Renal pelvis (tissue), 4 donors: Measurements from ENCODE around the gene RREB1. TPM values are rescaled to one million over a fixed set of nuclear protein-coding genes. Genes with fewer than 3 reads are reported as not detected.
"Not testable (repeated sequence)": the region's sequence is repeated elsewhere in the genome, so short reads cannot be mapped to it uniquely, and the experiment has no call there.

Source experiments
- DNase-seq: peaks from one replicate; pipeline ENCODE4 v3.0.0-alpha.2; 2013
- polyA plus RNA-seq, 3 donors: library from polyadenylated mRNA; unstranded; fragments of 120-200 nt; gene quantifications; one replicate each; pipeline ENCODE4 v1.2.1, GENCODE V29; 2013; ENCODE audit not compliant: insufficient read length in 3 of 3

RREB1 gene
- polyA plus RNA-seq, 3 donors = 21.8 to 29.0 (median 27.5) TPM

DNA sequence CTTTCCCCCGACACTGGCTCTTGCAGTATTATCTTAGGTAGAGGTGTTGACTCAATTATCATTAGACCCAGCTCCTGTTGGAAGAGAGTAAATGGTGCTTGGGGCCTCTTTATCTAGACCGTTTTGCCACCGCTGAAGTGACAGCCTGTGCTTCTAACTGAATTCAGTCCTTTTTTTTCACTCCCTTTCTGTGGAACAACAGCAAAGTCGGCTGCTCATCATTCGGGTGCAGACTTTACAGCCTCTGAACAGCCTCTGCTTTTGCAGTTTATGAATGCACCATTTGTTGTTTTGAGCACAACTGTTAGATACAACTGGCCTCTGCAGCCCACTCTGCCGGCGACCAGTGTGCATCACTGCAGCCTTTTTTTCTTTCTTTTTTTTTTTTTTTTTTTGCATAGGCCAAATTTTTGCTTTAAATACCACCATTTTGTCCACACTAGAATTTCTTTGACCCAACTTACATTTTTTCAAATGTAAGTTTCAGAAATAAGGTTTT is 35.8 kb downstream of the RREB1 start:
- no peak for DNase-seq

DNA sequence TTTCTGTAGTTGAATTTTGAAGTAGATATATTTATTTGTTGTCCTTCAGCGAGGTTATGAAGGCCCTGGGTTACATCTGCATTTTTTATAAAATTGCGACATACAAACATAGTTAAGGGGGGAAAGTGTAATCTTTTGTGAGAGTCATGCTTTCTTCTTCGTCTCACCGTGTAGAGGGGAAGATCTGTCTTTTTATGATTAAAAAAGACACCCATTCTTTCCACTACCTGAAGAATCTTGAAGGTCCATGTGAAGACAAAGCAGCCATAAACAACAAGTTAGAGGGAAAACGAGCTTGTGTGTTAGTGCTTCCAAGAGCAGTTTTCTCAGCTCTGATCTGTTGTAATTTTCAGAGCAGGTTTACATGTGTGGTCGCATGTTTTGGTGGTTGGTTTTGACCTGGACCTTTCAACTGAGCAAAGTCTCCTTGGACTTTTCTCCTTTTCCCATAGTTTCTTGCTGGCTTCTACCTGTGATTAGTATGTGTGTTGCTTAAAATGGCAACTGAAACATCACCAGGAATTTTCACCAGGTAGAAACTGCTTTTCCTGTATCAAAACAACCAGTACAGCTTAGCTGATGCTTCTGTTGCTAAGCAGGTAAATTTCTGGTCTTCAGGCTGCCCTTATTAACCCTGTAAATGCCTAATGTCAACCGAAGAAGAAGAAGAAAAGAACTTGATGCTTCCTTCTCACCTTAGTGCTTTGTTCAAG is 37.3 kb downstream of the RREB1 start:
- DNase-seq = no peak

DNA sequence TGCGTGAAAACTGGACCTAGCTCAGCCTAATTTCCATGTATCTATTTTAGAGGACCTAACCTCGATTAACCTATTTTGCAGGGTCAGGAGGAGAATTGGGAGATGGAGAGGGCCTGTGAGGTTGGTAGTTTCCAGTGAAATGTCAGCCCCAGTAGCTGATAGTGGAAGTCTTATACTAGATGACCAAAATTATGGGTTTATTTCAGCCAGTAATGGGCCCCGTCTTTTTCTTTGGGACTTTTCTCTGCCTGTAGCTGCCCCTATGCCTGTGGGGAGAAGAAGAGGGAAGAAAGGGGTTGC is 37.8 kb downstream of the RREB1 start:
- no peak for DNase-seq

DNA sequence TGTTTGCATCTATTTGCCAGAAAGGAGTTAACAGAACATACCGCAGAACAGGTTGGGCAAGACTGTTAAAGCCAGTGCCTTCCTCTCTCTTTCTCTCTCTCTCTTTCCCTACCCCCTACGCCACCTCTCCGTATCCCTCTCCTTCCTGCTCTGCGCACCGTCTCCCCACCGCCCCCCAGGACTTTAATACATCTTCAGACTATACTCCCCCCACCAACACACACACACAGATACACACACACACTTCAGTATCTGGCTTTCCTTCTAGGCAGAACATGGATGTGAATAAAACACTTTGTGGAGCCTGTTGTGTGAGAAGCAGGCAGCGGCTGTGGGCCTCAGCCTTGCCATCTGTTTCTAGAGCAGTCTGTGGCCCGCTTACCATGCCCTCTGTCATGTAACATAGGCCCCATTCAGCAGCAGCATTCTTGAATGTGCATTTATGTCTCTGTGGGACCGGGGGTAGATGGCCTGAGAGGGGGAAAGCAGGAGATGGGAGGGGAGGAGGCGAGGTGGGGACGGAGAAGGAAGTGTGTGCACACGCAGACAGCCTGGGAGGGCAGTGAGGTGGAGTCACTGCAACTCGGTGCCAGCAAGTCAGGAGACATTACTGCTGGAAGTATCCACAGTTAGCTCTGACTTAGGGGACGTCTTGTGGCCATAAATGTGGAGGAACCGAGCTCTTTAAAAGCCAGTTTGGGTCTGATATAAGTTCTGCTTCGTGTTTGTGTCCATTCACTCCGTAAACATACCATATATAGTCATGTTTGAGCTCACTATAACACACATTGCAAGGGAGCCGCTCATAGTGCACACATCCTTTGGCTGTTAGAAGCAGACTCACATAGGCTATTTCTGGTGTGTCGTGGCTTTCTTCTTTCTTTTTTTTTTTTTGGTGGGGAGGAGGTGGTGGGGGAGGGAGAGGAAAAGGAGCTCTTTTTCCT is 38.4 kb downstream of the RREB1 start:
- DNase-seq = no peak

DNA sequence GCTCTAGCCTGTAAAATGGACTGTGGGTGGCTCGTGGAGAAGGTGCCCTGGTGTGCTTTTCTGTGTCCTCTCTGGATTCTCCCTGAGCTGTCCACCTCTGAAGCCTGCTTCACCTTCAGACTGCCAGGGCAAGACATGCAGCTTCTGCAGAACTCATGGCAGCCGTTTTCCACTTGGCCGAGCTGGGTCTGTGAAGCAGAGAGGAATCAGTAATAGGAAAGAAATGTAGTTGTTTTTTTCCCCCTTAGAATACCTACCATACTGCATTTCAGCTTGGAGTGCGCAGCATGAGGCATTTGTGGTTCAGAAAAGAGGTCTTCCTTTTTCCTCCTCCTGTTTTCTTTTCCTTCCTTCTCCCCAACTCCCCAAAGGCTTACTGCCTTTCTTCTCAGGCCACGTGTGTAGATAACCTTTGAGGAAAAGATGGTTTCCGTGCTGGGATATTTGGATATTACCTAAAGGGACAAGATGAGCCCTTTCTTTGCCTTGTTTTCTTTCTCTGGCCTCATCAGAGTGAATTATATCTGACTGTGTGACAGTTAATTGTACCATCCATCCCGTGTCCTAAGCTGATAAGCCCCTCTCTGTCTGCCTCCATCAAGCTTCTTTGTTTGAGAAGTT is 39.4 kb downstream of the RREB1 start:
- no peak for DNase-seq

DNA sequence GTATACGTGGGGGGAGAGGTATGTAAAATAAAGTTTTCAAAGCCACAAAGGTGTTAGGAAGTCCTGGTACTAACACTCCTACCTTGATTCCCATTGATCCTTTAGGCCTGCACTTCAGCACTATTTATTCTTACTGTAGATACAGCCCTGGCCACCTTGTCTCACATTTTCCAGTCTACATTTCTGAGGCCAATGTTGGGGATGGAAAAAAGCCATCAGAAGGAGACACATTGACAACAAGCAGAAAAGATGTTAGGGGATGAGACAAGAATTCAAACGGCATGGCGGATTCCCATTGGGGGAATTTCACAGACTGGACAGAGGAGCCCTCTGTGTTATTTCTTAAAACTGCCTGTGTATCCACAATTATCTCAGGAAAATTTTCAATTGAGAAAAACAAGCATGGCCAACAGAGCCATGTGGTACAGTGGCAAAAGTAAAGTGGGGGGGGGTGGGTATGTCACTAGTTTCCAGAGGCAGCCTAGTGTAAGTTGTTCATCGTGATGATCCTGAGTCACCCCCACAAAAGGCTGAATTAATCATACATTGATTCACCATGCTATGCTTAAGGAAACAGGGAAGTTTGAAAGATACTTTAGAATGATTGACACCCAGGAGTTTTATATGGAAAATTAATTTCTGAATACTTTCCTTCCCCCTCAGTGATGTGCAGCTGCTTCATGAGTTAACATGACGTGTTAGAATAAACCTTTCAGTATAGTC is 40.5 kb downstream of the RREB1 start:
- DNase-seq = no peak

DNA sequence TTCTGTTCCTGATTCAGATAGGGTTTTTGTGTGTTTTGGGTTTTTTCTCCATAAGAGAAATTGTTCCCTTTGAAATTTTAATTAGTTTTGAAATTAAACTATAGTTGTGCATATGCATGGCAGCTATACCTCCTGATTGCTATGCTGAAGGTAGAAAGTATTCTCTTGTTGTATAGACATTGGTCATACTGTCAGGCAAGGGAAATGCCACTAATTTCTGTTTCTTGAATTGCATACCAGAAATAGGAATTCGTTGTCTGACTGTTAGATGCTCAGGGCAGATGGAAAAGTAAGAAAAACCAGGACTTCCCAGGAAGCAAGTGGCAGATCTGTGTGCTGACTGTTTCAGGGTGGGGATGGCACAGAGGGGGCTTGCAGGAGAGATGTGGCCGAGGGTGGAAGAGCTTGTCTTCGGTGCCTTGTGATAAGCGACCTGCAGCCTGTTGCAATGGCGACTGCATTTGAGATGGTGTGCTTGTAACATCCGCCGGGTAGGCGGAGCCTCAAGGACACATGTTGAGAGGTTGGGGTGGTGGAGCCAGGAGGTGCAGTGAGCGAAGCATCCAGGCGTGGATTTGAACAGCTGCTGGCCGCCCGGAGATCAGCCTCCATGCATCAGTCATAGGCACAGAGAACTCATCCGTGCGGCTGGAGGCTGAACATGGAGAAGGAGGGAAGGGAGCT is 42.8 kb downstream of the RREB1 start:
- DNase-seq = no peak

GRCh38 chr6:7151381-7151780 is 43.6 kb downstream of the RREB1 start:
- DNase-seq = no peak

DNA sequence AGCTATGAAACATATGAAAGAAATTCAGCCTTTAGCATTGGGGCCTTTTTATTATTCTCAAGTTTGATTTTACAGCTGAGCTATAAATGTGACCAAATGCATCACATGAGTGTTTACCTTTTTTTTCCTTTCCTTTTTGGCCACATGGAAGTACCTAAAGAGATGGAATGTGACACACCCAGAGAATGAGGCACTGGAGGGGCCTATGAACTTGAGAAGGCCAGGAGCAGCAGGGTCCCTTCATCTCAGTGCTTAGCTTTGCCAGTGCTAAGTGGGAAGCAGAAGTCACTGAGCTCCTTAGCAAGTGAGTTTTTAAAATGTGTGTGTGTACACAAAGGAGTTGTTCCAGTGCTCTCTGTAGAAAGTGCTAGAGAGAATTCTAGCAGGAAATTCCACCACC is 44.7 kb downstream of the RREB1 start:
- no peak for DNase-seq

GRCh38 chr6:7153789-7154188 is 46.0 kb downstream of the RREB1 start:
- DNase-seq = no peak

- no peak for DNase-seq
These were observed 46.8 kb downstream of the RREB1 start for GRCh38 chr6:7154341-7155139.

GRCh38 chr6:7155871-7156579 is 48.3 kb downstream of the RREB1 start:
- no peak for DNase-seq

DNA sequence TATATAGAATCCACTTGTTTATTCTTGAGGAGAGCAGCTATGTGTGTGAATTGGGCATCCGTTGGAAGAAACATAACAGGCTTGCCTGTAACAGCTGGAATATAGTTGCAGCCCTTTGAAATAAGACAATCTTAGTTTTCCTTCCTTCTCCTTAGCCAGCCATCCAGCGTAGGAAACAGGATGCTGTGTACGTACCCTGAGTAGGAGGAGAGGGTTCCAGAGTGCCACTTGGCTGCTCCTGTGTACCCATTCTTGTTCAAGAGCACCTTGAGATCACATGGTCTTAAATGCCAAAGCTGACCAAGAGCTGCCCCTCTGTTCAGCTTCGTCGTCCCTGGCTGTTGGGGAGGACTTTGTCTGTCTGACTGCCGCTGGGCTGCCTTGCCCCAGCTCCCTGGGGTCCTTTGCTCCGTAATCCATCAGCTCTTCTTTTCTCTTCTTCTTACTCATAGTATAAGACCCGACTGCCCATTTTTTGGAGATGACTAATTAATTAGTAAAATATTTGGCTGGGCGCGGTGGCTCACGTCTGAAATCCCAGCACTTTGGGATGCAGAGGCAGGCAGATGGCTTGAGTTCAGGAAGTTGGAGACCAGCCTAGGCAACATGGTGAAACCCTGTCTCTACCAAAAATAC is 49.0 kb downstream of the RREB1 start:
- no peak for DNase-seq

GRCh38 chr6:7157307-7157706 is 49.5 kb downstream of the RREB1 start:
- DNase-seq = not testable (repeated sequence)

- no peak for DNase-seq
These were observed 50.2 kb downstream of the RREB1 start for GRCh38 chr6:7157752-7158616.

DNA sequence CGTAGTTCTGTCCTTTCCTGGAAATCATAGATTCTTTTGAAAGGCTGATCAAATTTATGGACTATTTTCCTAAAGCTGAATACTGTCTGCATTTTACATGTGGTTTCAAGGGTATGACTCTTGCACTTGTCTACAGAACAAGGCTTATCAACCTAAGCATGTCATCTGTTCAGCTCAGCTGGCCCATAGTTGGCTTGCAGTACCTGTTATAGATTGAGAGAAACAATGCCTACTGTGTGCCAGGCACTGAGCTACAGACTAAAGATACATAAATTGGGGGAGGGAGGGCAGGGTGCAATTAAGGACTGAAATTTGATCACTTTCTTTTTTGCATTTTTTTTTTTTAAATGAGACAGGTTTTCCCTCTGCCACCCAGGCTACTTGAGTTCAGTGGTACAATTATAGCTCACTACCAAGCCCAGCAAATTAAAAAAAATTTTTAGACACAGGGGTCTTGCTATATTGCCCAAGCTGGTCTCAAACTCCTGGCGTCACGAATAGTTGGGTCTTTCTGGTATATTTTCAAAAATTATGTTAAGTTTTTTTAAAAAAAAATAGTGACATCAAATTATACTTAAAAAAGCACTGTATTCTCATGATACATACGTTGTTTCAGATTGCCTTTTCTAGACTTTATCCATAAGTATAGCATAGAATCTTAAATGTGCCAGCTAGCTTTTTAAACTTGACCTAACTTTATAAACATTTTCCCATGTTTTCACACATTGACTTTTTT is 52.2 kb downstream of the RREB1 start:
- DNase-seq = no peak

- DNase-seq = no peak
These were observed 53.5 kb downstream of the RREB1 start for GRCh38 chr6:7161253-7161623.

- DNase-seq = no peak
These were observed 54.1 kb downstream of the RREB1 start for GRCh38 chr6:7161845-7162244.
